ENCODE results near the gene SKAP1.
"Not testable (repeated sequence)": the region's sequence is repeated elsewhere in the genome, so short reads cannot be mapped to it uniquely, and the experiment has no call there.

Gene SKAP1

GRCh38 chr17:48187872-48188608, 242.0 kb downstream of the SKAP1 start:
- Histone ChIP-seq H3K27me3 (ENCODE audit: low read depth, low read length) (no peaks in the 10 kb centered on the region), H3K4me3 (ENCODE audit: low read depth in 1 of 2, low read length in 2 of 2) (no peak overlapping the region), H3K36me3 (ENCODE audit: control insufficient read depth in 1 of 2, insufficient read depth in 2 of 2, low read length in 2 of 2) (no peaks in the 10 kb centered on the region), H3K4me1 (ENCODE audit: control insufficient read depth in 1 of 2, insufficient read depth in 2 of 2, low read length in 2 of 2) (no peaks in the 10 kb centered on the region), H3K9me3 (ENCODE audit: control insufficient read depth in 1 of 2, low read length in 2 of 2) (no peaks in the 10 kb centered on the region), H3K27ac (ENCODE audit: low read length) (no peak overlapping the region)

GRCh38 chr17:48186317-48186716, 243.7 kb downstream of the SKAP1 start:
- H3K9me3 ChIP-seq (ENCODE audit: control insufficient read depth in 1 of 2, low read length in 2 of 2); H3K4me3 ChIP-seq (ENCODE audit: low read depth in 1 of 2, low read length in 2 of 2); H3K27me3 ChIP-seq (ENCODE audit: low read depth, low read length); H3K27ac ChIP-seq (ENCODE audit: low read length); H3K36me3 ChIP-seq (ENCODE audit: control insufficient read depth in 1 of 2, insufficient read depth in 2 of 2, low read length in 2 of 2); H3K4me1 ChIP-seq (ENCODE audit: control insufficient read depth in 1 of 2, insufficient read depth in 2 of 2, low read length in 2 of 2): not testable (repeated sequence)

DNA sequence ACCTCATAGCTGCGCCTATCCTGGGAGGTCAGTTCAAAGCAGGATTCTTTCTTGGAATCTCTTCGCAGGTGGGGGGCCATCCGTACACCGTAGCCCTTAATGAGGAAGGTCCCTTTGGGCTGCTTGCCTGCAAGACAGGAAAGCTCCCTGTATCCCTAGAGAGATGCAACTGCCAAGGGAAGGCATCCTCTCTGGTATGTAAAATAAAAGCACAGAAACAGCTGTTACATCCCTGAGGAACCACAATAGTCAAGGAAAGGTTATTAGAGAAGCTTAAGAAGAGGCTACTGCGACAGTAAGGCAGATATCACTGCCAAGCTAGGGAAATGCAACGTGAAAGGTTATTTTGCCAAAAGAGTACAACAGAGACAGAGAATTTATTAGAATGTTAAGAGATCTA, 245.3 kb downstream of the SKAP1 start:
- H3K27ac ChIP-seq (ENCODE audit: low read length) = no peak overlapping the region
- no peak overlapping the region for H3K4me3 ChIP-seq (ENCODE audit: low read depth in 1 of 2, low read length in 2 of 2)
- no peaks in the 10 kb centered on the region for H3K9me3 ChIP-seq (ENCODE audit: control insufficient read depth in 1 of 2, low read length in 2 of 2)
- H3K36me3 ChIP-seq (ENCODE audit: control insufficient read depth in 1 of 2, insufficient read depth in 2 of 2, low read length in 2 of 2) = no peaks in the 10 kb centered on the region
- H3K27me3 ChIP-seq (ENCODE audit: low read depth, low read length) = no peaks in the 10 kb centered on the region
- no peaks in the 10 kb centered on the region for H3K4me1 ChIP-seq (ENCODE audit: control insufficient read depth in 1 of 2, insufficient read depth in 2 of 2, low read length in 2 of 2)

- Histone ChIP-seq H3K27me3 (ENCODE audit: low read depth, low read length) (no peaks in the 10 kb centered on the region), H3K4me1 (ENCODE audit: control insufficient read depth in 1 of 2, insufficient read depth in 2 of 2, low read length in 2 of 2) (no peaks in the 10 kb centered on the region), H3K36me3 (ENCODE audit: control insufficient read depth in 1 of 2, insufficient read depth in 2 of 2, low read length in 2 of 2) (no peaks in the 10 kb centered on the region), H3K27ac (ENCODE audit: low read length) (no peak overlapping the region), H3K4me3 (ENCODE audit: low read depth in 1 of 2, low read length in 2 of 2) (no peak overlapping the region), H3K9me3 (ENCODE audit: control insufficient read depth in 1 of 2, low read length in 2 of 2) (no peaks in the 10 kb centered on the region)
Measured at GRCh38 chr17:48181653-48182052, 248.4 kb downstream of the SKAP1 start.

DNA sequence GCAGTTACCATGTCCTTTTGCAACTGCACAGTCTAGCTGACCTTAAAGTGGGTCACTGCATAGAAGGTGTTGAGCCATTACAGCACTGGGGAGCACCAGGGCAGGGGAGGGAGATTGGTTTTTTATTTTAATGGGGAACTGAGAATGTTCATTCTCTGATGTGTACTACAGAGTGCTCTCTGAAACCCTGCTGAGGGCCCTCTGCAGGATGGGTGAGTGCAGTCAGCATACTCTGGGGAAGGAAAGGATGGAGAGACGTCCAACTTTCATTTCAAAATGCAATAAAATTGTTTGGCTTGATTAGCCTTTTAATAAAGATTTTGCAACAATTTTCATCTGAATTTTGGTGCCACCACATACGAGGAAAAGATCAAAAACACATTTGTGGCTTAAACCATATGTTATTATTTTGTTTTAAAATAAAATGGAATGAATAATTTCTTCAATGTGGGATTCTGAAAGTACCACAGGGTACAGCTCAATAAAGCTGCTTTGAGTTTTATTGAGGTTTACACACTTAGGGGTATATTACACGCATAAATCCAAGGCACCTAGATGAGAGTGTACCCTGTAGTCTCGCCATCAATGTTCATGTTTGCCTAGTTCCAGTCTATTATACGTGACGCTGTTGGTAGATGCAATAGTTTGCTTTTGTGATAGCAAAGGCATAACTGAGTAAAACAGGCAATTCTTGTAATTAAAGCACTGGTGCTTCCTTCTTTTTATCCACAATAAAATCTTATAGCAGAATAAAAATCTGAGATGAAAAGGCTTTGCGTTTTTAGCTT, 249.0 kb downstream of the SKAP1 start:
- H3K4me3 ChIP-seq (ENCODE audit: low read depth in 1 of 2, low read length in 2 of 2) = no peak overlapping the region
- no peaks in the 10 kb centered on the region for H3K27me3 ChIP-seq (ENCODE audit: low read depth, low read length)
- no peaks in the 10 kb centered on the region for H3K9me3 ChIP-seq (ENCODE audit: control insufficient read depth in 1 of 2, low read length in 2 of 2)

DNA sequence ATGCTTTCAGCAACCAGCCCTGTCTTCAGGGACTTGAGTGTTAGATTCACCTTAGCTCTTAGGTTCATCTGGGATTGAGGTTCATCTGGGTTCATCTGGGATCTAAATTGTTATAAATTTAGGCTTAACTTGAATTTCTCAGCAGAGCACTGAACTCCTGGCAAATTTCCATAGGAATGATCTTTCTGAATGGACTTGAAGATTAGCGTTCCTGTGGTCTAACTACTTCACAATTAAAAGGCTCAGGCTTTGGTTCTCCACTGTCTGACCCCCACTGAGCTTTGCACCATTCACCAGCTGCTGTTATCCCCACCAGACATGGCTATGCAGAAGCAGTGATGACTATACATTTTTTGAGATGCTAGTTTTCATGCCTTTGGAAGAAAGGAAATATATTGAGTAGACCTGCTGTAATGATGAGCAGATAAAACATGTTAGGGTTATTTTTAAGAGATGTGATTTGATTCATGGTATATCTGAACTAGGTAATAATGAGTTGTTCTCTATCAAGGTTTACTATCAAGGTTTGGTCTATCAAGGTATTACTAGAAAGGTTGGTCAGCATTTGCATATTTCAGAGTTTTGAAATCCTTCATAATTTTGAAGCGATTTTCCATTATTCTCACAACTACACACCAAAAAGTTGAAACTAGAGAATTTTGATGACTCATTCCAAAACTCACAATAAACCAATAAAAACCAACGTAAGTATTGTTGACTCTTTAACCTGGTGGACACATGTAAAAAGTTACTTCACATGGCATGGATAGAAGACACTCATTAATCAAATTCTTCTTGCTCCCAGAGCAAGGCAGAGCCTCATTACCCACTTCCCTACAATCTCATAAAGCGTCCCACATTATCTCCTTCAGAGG, 250.7 kb downstream of the SKAP1 start:
- Histone ChIP-seq H3K27ac (ENCODE audit: low read length) (no peak overlapping the region), H3K27me3 (ENCODE audit: low read depth, low read length) (no peaks in the 10 kb centered on the region), H3K36me3 (ENCODE audit: control insufficient read depth in 1 of 2, insufficient read depth in 2 of 2, low read length in 2 of 2) (no peaks in the 10 kb centered on the region), H3K4me3 (ENCODE audit: low read depth in 1 of 2, low read length in 2 of 2) (no peak overlapping the region), H3K4me1 (ENCODE audit: control insufficient read depth in 1 of 2, insufficient read depth in 2 of 2, low read length in 2 of 2) (no peaks in the 10 kb centered on the region), H3K9me3 (ENCODE audit: control insufficient read depth in 1 of 2, low read length in 2 of 2) (no peaks in the 10 kb centered on the region)

More for the DNA sequence above, 249.0 kb downstream of the SKAP1 start:
- Histone ChIP-seq H3K4me1 (ENCODE audit: control insufficient read depth in 1 of 2, insufficient read depth in 2 of 2, low read length in 2 of 2) (no peaks in the 10 kb centered on the region), H3K27ac (ENCODE audit: low read length) (no peak overlapping the region), H3K36me3 (ENCODE audit: control insufficient read depth in 1 of 2, insufficient read depth in 2 of 2, low read length in 2 of 2) (no peaks in the 10 kb centered on the region)

- no peaks in the 10 kb centered on the region for H3K9me3 ChIP-seq (ENCODE audit: control insufficient read depth in 1 of 2, low read length in 2 of 2)
- no peaks in the 10 kb centered on the region for H3K4me1 ChIP-seq (ENCODE audit: control insufficient read depth in 1 of 2, insufficient read depth in 2 of 2, low read length in 2 of 2)
- H3K27ac ChIP-seq (ENCODE audit: low read length) = no peak overlapping the region
- no peaks in the 10 kb centered on the region for H3K36me3 ChIP-seq (ENCODE audit: control insufficient read depth in 1 of 2, insufficient read depth in 2 of 2, low read length in 2 of 2)
- H3K4me3 ChIP-seq (ENCODE audit: low read depth in 1 of 2, low read length in 2 of 2) = no peak overlapping the region
- no peaks in the 10 kb centered on the region for H3K27me3 ChIP-seq (ENCODE audit: low read depth, low read length)
Measured at GRCh38 chr17:48178317-48178716, 251.7 kb downstream of the SKAP1 start.

DNA sequence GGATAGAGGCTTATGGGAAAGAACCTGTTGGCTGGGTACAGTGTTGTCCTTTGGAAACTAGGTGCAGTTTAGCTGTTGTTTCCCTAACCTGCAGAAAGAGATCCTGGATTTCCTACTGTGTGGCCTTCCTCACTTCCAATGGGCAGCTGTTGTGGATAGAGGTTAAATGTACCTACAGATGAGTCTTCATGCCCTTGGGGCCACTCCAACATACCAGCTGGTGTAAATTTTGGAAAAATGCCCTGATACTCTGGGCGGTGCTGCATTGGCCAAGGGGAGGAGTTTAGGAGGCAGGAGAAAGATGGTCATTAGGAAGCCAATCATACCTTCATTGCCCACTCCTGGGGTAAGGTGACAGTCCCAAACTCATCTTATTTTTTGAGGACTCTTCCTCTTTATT, 252.2 kb downstream of the SKAP1 start:
- no peaks in the 10 kb centered on the region for H3K4me1 ChIP-seq (ENCODE audit: control insufficient read depth in 1 of 2, insufficient read depth in 2 of 2, low read length in 2 of 2)
- H3K36me3 ChIP-seq (ENCODE audit: control insufficient read depth in 1 of 2, insufficient read depth in 2 of 2, low read length in 2 of 2) = no peaks in the 10 kb centered on the region
- no peaks in the 10 kb centered on the region for H3K27me3 ChIP-seq (ENCODE audit: low read depth, low read length)
- no peak overlapping the region for H3K27ac ChIP-seq (ENCODE audit: low read length)
- H3K9me3 ChIP-seq (ENCODE audit: control insufficient read depth in 1 of 2, low read length in 2 of 2) = no peaks in the 10 kb centered on the region
- no peak overlapping the region for H3K4me3 ChIP-seq (ENCODE audit: low read depth in 1 of 2, low read length in 2 of 2)

GRCh38 chr17:48176471-48176855, 253.6 kb downstream of the SKAP1 start:
- H3K4me1 ChIP-seq (ENCODE audit: control insufficient read depth in 1 of 2, insufficient read depth in 2 of 2, low read length in 2 of 2) = no peaks in the 10 kb centered on the region
- no peaks in the 10 kb centered on the region for H3K36me3 ChIP-seq (ENCODE audit: control insufficient read depth in 1 of 2, insufficient read depth in 2 of 2, low read length in 2 of 2)
- H3K27me3 ChIP-seq (ENCODE audit: low read depth, low read length) = no peaks in the 10 kb centered on the region
- no peak overlapping the region for H3K27ac ChIP-seq (ENCODE audit: low read length)
- no peak overlapping the region for H3K4me3 ChIP-seq (ENCODE audit: low read depth in 1 of 2, low read length in 2 of 2)
- H3K9me3 ChIP-seq (ENCODE audit: control insufficient read depth in 1 of 2, low read length in 2 of 2) = no peaks in the 10 kb centered on the region

- Histone ChIP-seq H3K4me1 (ENCODE audit: control insufficient read depth in 1 of 2, insufficient read depth in 2 of 2, low read length in 2 of 2) (no peaks in the 10 kb centered on the region), H3K9me3 (ENCODE audit: control insufficient read depth in 1 of 2, low read length in 2 of 2) (no peaks in the 10 kb centered on the region), H3K27ac (ENCODE audit: low read length) (no peak overlapping the region), H3K27me3 (ENCODE audit: low read depth, low read length) (no peaks in the 10 kb centered on the region), H3K4me3 (ENCODE audit: low read depth in 1 of 2, low read length in 2 of 2) (no peak overlapping the region), H3K36me3 (ENCODE audit: control insufficient read depth in 1 of 2, insufficient read depth in 2 of 2, low read length in 2 of 2) (no peaks in the 10 kb centered on the region)
Measured at GRCh38 chr17:48175692-48176470, 254.1 kb downstream of the SKAP1 start.

All from muscle layer of duodenum (tissue), 2 donors.